ENCODE data around the gene NPC2.
"Not testable (repeated sequence)": the region's sequence is repeated elsewhere in the genome, so short reads cannot be mapped to it uniquely, and the experiment has no call there.

NPC2 gene

GRCh38 chr14:74492776-74493342 is at the start of gene NPC2:
Gene NPC2, minus strand, starts transcription at chr14:74493305. Its CDS starts 31 bp downstream, at chr14:74493274.
- no peak for DNase-seq (ENCODE audit: low spot score)

GRCh38 chr14:74542056-74542685 is 49.1 kb upstream of the NPC2 start:
- no peak for DNase-seq (ENCODE audit: low spot score)

GRCh38 chr14:74541225-74541624 is 48.1 kb upstream of the NPC2 start:
- no peak for DNase-seq (ENCODE audit: low spot score)

- DNase-seq (ENCODE audit: low spot score): no peak
These were observed 46.4 kb upstream of the NPC2 start for GRCh38 chr14:74539503-74539902.

DNA sequence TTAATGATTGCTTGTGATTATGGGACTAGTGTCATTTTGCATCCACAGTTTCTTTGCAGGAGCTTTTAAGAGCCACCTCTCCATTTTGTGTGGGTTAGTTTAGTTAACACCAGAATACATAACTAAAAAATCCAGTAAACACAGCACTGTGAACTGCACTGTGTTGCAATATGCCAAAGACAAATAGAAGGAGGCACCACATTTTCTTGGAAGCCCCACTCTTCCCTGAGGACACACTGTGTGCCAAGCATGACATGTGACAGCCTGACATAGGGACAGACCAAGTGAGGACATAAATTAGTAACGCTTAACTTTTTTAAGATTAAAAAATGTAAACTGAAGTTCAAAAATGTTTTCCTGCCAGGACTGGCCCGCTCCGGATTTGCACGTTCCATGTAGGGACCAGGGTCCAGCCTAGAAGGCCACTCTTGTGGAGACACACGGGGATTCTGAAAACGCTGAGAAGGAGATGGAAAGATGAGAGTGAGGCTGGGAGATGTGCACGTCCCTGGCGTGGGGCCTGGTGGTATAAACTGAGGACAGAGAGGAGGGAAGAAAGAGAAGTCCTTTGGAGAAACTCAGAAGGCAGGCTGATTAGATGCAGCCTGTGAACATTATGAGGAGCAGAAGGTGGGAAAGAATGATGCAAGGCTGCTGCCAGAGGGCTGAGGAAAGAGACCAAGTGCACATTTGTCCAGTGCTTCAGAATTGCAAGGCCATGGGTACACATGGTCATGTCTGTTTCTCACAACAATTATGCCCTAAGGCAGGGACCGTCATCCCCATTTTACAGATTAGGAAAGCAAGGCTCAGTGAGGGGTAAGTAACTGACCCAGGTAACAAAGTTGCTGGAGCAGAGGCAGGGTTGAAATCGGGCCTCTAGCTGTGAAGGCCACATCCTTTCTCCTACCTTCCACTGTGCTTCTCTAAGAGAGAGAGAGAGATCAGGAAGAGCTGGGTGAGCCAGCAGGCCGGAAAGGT is 45.6 kb upstream of the NPC2 start:
- DNase-seq (ENCODE audit: low spot score): no peak

DNA sequence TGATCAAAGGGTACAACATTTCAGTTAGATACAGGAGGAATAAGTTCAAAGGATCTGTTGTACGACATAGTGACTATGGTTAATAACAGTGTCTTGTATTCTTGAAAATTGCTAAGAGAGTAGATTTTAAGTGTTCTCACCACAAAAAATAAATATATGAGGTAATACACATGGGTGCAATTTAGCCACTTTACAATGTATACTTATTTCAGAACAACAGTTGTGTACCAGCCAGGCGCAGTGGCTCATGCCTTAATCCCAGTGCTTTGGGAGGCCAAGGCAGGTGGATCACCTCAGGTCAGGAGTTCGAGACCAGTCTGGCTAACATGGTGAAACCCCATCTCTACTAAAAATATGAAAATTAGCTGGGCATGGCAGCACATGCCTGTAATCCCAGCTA is 43.2 kb upstream of the NPC2 start:
- not testable (repeated sequence) for DNase-seq (ENCODE audit: low spot score)

DNA sequence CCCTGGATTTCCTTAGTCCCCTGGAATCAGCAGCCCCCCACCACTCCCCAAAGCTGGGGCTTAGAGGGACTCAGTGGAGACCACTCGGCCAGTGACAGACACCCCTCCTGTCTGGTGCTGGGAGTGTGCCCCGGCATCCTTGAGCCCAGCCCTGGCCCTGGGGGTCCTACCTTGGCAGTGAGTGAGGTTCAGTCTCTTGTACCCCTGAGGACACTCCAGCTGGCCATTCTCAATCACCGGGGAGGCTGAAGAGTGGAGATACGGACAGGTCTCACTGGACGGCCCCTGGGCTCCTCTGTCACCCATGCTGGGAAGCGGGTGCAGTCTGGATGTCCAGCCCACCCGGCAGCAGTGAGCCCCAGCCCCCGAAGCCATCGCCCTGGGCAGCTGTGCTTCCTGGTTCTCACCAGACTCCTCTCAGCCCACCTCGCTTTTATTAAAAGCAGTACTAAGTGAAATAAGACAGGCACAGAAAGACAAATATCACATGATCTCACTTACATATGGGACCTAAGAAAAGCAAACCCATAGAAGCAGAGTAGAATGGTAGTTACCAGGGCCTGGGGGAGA is 42.7 kb upstream of the NPC2 start:
- DNase-seq (ENCODE audit: low spot score): no peak

GRCh38 chr14:74533576-74533975 is 40.5 kb upstream of the NPC2 start:
- DNase-seq (ENCODE audit: low spot score): no peak

GRCh38 chr14:74532246-74532645 is 39.1 kb upstream of the NPC2 start:
- no peak for DNase-seq (ENCODE audit: low spot score)

GRCh38 chr14:74531467-74531866 is 38.4 kb upstream of the NPC2 start:
- peak; percentile 59 for DNase-seq (ENCODE audit: low spot score)

DNA sequence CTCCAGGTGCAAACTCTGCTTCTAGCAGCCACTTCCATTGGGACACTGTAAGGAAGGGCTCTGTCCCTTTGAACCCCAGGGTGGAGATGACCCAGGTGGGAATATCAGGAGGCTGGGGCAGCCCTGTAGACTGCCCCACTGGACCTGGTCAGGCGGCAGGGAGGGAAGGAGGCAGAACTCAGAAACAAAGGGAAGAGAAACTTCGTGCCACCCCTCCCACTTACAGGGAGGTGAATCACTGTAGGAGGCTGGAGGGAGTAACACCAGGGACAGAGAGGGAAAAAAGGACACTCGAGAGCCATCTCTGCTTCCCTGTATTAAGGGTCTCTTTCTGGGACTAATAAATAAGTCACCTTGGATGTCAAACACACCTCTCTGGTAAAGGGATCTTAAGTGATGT is 37.9 kb upstream of the NPC2 start:
- DNase-seq (ENCODE audit: low spot score): no peak

GRCh38 chr14:74528886-74529285 is 35.8 kb upstream of the NPC2 start:
- no peak for DNase-seq (ENCODE audit: low spot score)

GRCh38 chr14:74528406-74528805 is 35.3 kb upstream of the NPC2 start:
- DNase-seq (ENCODE audit: low spot score): no peak

- DNase-seq (ENCODE audit: low spot score): no peak
These were observed 34.7 kb upstream of the NPC2 start for GRCh38 chr14:74527736-74528280.

DNA sequence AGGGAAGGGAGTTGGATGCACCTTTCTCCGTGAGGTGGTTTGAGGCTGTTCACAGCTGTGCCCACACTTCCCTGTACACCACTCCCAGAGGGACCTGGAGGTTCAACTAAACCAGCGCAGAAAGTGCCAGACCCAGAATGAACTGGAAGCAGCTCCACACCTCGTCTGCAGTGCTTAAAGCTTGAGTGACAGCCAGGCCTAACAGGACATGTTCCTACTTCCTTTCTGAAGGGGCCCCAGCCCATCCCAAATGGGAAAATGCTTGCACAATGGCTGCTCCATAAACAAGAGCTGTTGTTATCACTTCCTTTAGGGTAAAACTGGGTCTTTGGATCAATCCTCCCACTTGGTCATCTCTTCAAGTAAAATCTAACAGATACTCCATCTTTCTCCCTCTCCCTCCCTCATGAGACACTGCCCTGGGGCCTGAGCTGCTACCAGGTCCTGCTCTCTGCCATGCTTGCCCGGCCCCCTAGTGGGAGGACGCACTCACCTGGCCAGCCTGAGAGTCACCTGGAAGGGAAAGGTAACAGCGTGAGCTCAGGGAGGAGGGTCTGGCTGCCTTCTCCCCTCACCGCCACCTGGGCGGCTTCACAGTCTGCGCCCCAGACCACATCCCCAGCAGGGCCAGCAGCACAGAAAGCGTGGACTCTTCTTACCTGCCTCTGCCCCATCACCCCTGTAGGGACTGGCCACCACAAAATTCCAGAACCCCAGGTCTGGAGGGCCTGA is 33.9 kb upstream of the NPC2 start:
- DNase-seq (ENCODE audit: low spot score): no peak

DNA sequence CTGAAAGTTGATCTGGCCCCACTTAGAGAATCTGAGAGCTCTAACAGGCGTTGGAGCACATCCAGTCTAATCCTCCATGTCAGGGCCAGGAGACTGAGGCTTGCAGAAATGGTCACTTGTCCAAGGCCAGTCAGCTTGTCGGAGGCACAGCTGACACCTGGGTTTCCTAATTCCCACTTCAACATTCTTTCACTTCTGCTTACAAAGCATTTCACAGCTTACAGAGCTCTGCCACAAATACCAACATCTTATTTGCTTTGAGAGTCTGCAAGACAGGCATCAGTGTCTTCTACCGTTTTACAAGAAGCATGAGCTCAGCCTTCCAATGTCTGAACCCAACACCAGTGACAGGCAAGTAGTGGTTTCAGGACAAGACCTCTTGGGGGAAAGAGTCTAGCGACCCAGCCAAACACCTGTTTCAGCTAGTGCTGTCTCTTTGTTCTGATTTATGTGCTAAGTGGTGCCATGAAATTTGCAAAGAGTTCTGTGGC is 32.3 kb upstream of the NPC2 start:
- DNase-seq (ENCODE audit: low spot score): no peak

DNA sequence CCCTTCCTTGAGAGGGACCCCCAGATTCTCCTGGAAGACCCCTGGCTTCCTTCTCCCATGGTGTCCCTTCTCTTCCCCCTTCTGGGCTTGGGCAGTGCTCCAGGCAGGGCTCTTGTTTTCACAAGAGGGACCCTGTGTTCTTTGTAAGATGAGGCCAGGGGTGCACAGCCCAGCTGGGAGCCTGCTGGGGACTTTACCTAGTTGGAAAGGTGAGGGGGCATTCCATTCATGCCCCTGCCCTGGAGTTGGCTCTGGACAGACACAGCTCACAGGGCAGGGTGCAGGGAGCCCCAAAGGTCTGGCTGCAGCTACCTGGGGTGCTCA is 31.7 kb upstream of the NPC2 start:
- DNase-seq (ENCODE audit: low spot score): no peak

- DNase-seq (ENCODE audit: low spot score): no peak
These were observed 31.1 kb upstream of the NPC2 start for GRCh38 chr14:74524076-74524811.

GRCh38 chr14:74522740-74523139 is 29.6 kb upstream of the NPC2 start:
- no peak for DNase-seq (ENCODE audit: low spot score)

DNA sequence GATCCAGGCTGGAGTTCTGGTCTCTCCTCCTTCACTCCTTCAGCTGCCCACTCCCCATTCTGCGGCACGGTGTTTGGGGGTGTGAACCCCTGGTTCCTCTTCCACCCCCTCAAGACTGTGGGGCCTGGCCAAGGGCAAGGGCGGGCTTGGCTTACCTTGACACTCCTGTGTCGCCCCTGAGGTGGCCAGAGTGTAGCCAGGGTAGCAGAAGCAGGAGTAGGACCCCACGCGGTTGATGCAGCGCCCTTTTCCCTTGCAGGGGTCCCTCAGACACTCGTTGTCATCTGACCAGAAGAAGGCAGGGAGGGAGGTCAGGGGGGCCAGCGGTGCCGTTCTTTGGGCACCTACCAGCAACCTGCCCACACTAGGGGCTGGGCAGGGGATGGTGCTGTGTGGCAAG is 28.7 kb upstream of the NPC2 start:
- no peak for DNase-seq (ENCODE audit: low spot score)

Measured in HuH-7 (cell line).